H1 (cell line): ENCODE results near the gene KRT13. TPM values are rescaled to one million over a fixed set of nuclear protein-coding genes. Genes with fewer than 3 reads are reported as not detected.

Experiments used
- KDM1A ChIP-seq: fragments of 200-600, 300-600 bp; sonication (generic); IDR thresholded peaks from 2 replicates; pipeline ENCODE4 v1.7.1; 2016; ENCODE audit warnings: mild to moderate bottlenecking, low read length, borderline replicate concordance
- NANOG ChIP-seq: IDR thresholded peaks from 2 replicates; pipeline ENCODE4 v1.6.1; 2011; ENCODE audit warnings: low read length, low read depth, mild to moderate bottlenecking, inconsistent platforms; ENCODE audit not compliant: insufficient read depth, poor library complexity, severe bottlenecking
- polyA plus RNA-seq, 7 experiments: library from polyadenylated mRNA; depleted of rRNA in 3 of 7; stranded (reverse) in 5 of 7; unstranded in 2 of 7; fragments of >200 nt in 5 of 7; fragments of 200-250 nt in 2 of 7; gene quantifications; 1 replicate in 5 of 7; 2 replicates in 1 of 7; 4 replicates in 1 of 7; pipeline versions ENCODE4 v1.2.1 to v1.2.3, GENCODE V29; 2011 to 2013; ENCODE audit warnings: missing spikeins in 2 of 7, mixed read lengths in 2 of 7
- total RNA-seq: library from RNA; stranded (reverse); fragmentation: NEBNext Ultra II Directional; extraction: Animal tissue kit (Norgen Biotek cat#: 25700); gene quantifications from 2 replicates; pipeline ENCODE4 v1.2.1, GENCODE V29; 2021

The KRT13 gene
- total and polyA plus RNA-seq, 2 of the 8 experiments (the other 6 are each of a cell fraction or from before 2014, with no cell fraction given) = 0.09 TPM; not detected in 1

DNA sequence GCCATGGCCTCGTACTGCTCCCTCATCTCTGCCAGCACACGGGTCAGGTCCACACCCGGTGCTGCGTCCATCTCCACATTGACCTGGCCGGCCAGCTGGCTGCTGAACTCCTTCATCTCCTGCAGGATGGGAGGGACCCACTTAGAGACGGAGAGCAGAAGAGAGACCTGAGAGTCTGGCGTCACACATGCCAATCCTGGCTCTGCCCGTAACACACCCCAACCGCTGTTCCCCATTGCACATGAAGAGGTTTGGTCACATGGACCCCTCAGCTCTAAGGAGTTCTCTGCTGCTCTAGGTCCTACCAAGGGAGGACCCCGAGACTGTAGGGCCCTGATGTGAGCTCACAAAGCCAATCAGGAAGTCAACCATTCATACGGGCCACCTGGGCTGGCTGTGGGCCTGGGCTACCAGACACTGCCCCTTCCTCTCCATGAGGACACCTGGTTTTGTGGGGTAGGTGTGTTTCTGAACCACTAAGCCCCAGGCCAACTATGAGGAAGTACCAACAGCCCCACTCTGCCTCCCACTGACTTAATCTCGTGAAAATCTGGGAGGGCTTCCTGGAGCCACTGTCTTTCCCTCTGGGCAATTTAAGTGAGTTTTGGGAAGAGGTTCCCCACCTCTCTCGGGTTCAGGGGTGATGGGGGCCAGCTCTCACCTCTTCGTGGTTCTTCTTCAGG, 10.9 kb upstream of the KRT13 start (continued):
- no peak for TF ChIP-seq NANOG
- no peak for TF ChIP-seq KDM1A
